Measurements from ENCODE around the gene LRTM2. TPM values are rescaled to one million over a fixed set of nuclear protein-coding genes. Genes with fewer than 3 reads are reported as not detected.

LRTM2 gene
- polyA plus RNA-seq, 1 donor: 0.81 TPM

- no peak for DNase-seq (ENCODE audit: low read depth)
Measured at GRCh38 chr12:1884651-1885050, 64.3 kb downstream of the LRTM2 start.

- no peak for DNase-seq (ENCODE audit: low read depth)
Measured at GRCh38 chr12:1885082-1885596, 64.8 kb downstream of the LRTM2 start.

GRCh38 chr12:1885599-1886245 lies 65.4 kb downstream of the LRTM2 start:
- DNase-seq (ENCODE audit: low read depth): no peak

Other genes with a start within 250 kb of the LRTM2 start
- 4.5 TPM for gene FBXL14, start 226.0 kb upstream of the LRTM2 start, polyA plus RNA-seq (ENCODE audit: insufficient read length)
- 34.3 TPM for gene WNT5B, start 191.3 kb upstream of the LRTM2 start, polyA plus RNA-seq (ENCODE audit: insufficient read length)
- 24.3 TPM for gene ADIPOR2, start 129.5 kb upstream of the LRTM2 start, polyA plus RNA-seq (ENCODE audit: insufficient read length)
- gene CACNA2D4, start 98.1 kb downstream of the LRTM2 start, polyA plus RNA-seq (ENCODE audit: insufficient read length): 2.0 TPM
- 13.8 TPM for gene DCP1B, start 183.9 kb downstream of the LRTM2 start, polyA plus RNA-seq (ENCODE audit: insufficient read length)
- 3.2 TPM for gene CACNA1C, start 232.4 kb downstream of the LRTM2 start, polyA plus RNA-seq (ENCODE audit: insufficient read length)

All from forelimb muscle (tissue), 1 donor.